NCI-H2107 treated with DMSO at 0.1 percent for 48 hours (cell line): ENCODE data around the gene NCAPG2.
"Not testable (repeated sequence)": the region's sequence is repeated elsewhere in the genome, so short reads cannot be mapped to it uniquely, and the experiment has no call there.

Source experiments
- DNase-seq: peaks from one replicate; lab custom pipeline; 2025; ENCODE audit not compliant: unreplicated experiment; lab: John Stamatoyannopoulos, UW

The NCAPG2 gene

DNA sequence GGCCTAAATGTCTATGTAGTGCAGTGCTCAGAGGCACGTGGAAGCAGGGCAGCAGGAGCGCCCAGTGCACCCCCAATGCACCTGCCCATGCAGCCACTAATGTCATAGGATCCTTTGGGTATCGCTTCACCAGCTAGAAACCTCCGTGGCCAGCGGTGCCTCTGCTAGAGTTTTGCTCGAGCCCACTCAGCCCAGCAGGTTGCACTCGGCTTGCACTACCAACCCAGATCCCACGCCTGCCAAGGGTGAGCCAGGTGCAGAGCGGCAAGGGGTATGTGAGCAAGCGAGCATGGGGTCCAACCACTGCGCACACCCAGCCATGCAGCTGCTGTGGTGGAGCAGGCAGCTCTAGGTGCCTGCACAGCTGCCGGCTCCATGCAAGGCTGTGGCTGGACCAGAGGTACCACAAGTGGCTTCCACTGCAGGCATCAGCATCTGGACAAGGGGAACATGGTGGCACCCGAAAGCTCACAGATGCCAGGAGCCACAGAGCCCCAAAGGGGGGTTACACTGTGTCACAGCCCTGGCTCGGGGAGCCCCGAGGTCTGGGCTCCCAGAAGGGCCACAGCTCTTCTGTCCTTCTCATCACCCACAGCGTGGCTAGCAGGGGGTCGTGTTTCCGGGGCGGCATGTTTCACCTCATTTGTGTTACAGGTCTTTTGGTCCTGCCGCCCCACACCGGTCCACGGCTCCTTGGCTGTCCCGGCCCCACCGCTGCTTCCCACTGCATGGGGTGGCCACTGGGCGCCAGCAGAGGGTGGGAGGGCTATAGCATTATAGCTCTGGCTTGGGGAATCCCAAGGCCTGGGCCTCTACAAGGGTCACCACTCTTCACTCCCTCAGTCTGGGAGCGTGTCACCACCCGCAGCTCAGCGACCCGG, 2.3 kb upstream of the NCAPG2 start:
- no peak for DNase-seq

DNA sequence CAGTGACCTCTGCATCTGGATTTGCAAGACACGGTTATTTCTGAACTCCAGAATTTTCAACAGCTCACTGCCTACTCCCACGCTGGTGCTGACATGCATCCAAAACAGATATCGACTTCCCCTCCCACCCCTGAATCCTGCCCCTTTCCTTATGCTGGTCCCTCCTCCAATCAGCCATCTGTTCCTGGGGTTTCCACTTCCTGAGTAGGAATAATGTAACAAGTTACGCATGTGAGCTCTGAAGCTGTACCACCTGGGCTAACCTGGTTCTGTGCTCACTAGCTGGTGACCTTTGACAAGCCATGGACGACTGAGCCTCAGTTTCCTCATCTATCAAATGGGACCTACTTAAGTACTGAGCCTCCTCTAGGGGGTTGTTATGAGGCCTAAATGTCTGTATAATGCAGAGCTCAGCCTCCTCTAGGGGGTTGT, 1.7 kb upstream of the NCAPG2 start:
- no peak for DNase-seq

DNA sequence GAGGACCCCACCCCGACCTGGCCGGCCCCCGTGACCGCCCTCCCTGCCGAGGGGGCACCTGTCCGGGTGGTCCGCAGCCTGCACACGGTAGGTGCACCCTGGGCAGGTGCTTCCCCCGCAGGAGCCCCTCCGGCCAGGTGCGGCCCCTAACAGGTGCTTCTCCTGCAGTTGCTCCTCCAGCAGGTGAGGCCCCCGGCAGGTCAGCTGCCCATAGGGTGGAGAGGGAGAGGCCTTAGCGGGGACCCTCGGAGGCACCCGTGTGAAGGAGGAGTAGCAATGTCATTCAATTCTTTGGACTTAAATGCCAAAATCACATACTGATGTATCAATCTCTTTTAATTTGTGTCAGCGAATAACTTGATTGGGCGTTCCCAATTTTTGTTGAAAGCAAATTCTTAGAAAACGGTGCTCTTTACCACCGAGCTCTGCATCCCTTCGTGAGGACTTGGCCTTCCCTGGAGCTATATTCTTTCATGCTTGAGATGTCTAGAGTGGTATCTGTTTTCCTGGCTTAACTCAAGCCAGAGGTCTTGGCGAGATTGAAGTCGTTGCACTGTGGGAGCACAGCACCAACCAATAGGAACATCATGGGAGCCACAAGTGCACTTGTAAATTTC, 738 bp upstream of the NCAPG2 start:
- DNase-seq, result peak; percentile 49

DNA sequence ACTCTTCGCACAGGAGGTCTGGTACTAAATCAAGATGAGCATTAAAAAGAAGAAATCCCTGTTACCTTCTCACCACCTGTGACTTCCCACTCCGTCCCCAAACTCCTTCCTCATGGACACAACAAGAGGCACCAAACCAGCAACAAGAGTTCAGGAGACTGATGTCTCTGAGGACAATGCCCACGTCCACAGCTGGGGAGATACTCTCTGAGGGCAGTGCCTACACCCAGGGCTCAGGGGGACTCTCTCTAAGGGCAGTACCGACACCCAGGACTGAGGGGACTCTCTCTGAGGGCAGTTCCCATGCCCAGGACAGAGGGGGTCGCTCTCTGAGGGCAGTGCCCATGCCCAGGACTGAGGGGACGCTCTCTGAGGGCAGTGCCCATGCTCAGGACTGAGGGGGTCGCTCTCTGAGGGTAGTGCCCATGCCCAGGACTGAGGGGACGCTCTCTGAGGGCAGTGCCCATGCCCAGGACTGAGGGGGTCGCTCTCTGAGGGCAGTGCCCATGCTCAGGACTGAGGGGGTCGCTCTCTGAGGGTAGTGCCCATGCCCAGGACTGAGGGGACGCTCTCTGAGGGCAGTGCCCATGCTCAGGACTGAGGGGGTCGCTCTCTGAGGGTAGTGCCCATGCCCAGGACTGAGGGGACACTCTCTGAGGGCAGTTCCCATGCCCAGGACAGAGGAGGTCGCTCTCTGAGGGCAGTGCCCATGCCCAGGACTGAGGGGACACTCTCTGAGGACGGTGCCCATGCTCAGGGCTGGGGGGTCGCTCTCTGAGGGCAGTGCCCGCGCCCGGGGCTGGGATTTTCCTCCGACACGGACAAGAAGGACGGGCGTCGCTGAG, 703 bp downstream of the NCAPG2 start:
- DNase-seq, result not testable (repeated sequence)

DNA sequence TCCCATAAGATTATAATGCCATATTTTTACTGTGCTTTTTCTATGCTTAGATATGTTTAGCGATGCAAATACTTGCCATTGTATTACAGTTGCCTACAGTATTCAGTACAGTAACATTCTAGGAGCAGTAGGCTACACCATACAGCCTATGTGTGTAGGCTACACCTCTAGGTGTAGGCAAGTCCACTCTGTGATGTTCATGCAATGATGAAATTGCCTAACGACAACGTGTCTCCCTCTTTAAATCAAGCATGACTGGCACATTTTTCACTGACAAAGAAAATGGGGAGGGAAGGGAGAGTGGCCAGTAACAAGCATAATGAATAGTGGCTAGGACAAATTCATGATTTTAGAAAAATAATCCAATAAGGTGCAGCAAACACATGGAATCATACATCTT, 1.7 kb downstream of the NCAPG2 start:
- DNase-seq, result no peak

DNA sequence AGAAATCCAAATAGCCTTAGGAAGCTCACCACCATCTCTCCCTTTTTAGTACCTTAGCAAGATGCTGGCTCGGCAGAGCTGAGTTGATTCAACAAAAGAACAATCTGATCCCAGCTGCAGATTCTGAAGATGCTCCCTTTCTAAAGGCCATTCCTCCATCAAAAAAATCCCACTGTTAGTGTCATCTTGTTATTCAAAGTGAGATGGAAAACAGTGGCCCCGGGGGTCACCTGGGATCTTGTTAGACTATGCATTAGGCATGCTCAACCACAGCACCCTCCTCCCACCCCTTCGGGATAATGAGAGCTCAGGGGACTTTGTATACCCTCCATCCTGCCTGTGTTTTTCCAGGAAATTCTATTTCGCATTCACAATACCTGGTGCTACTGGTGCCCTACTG, 2.4 kb downstream of the NCAPG2 start:
- no peak for DNase-seq

DNA sequence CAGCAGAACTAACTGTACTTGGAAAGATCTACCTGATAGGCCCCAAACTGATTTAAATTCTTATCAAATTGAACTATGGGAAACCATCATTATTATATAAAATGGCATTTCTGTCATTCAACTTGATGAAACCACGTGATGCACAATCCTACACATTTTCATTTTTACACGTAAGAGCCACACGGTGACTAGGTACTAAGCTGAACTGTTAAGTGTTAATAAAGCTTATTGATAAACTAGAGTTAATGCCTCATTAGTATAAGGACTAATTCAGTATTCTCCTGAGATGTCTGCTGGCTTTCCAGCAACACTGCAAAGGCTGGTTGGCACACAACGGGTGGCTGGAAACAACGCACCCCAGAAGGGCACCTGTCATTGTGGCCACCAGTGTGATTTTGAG, 4.6 kb downstream of the NCAPG2 start:
- no peak for DNase-seq

DNA sequence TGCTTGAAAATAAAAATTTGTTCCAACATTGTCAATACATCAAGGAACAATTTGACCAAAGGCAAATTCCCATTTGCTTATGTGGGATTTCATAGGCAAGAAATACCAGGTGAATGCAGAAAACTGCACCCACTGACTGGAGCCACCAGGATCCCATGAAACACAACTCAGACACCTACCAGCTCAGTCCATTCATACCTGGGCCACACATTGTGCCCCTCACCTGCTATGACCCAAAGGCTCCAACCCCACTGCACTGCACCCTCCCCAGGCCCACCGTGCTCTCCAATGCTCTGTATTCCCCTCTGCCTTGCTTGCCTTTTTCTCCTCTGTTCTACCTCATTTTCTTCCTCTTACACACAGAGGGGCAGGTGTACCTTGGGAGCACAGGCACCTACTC, 5.3 kb downstream of the NCAPG2 start:
- no peak for DNase-seq

DNA sequence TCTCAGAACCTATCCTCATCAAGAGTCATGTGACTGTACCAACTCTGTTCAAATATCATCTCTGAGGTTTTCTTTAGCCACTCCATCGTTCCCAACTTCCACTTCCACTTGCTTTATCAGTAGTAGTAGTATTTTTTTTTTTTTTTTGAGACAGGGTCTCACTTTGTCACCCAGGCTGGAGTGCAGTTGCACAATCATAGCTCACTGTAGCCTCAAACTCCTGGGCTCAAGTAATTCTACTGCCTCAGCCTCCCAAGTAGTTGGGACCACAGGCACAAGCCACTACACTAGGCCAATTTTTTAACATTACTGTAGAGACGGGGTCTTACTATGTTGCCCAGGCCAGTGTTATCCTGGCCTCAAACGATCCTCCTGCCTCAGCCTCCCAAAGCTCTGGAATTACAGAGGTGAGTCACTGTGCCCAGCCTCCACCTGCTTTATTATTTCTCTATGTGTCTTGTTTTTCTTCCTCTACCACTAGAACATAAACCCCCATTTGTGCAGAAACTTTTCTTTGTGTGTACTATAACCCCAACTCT, 5.9 kb downstream of the NCAPG2 start:
- DNase-seq, result no peak

DNA sequence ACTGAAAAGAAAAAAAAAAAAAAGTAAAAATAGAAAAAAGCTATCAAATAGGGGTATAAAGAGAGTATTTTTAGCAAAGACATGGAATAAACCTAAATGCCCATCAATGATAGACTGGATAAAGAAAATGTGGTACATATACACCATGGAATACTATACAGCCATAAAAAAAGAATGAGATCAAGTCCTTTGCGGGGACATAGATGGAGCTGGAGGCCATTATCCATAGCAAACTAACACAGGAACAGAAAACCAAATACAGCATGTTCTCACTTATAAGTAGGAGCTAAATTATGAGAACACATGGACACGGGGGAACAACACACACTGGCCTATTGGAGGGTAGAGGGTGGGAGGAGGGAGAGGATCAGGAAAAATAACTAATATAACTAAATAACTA, 7.0 kb downstream of the NCAPG2 start:
- DNase-seq, result not testable (repeated sequence)

DNA sequence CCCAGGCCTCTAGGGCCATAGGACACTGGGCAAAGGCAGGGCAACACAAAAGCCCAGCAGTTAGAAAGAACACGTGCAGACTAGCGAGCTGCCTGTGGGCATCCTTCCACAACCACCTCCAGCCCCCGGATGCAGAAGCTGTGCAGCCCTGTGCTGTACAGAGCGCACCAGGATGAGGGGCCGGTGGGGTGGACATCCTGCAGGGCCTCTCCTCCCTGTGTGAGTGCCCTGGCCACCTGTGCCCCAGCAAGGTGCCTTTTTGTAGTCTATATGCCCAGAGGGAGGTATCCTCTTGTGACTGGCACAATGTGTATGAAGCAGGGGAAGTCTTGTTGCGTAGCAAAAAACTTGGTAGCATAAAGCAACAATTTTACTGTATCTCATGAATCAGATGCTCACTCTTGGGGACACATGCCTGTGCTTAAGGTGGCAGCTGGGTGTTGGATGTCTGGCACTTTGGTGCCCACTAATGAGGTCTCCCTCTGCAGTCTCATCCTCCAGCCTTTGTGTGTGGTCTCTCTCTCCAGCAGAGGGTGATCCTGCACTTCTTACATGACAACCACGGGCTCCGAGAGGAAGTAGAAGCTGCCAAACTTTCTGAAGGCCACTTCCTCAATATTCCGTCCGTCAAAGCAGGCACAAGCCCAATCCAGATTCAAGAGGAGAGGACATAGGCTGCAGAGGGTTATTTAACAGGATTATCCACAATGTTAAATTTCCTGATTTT, 8.7 kb downstream of the NCAPG2 start:
- peak; percentile 14 for DNase-seq

DNA sequence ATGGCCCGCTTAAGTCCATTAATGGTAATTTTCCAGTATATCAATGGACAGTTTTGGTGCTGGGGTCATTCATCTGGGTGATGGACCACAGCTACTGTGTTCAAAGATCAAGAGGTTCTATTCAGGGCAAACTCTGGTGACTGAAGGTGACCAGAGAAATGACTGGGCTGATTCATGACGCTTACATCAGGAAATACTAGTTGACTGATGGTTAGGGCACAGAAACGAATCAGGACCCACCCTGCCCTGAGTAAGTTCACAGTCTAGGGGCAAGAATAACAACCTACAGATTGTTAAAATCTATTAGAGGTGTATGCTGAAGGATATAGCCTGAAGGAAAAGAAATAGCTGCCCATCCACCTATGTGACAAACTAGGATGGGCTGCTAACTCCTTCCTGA, 9.5 kb downstream of the NCAPG2 start:
- DNase-seq, result no peak

DNA sequence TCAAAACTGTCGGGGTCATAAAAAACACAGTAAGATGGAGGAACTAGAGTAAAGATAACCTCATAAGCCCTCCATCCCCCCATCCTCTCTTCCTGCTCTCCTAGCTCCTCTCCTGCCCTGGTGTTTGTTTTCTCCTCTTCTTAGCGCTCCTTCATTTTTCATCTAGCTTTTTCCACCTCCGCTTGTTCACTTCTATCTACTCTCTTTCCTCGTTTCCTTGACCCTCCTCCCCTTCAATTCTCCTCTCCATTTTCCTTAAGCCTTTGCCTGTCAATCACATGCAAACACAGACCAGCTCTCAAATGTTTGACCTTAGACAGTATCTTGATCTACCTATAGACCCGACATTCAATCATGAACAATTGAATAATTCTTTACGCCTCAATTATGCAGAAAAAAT, 10.0 kb downstream of the NCAPG2 start:
- DNase-seq, result no peak

DNA sequence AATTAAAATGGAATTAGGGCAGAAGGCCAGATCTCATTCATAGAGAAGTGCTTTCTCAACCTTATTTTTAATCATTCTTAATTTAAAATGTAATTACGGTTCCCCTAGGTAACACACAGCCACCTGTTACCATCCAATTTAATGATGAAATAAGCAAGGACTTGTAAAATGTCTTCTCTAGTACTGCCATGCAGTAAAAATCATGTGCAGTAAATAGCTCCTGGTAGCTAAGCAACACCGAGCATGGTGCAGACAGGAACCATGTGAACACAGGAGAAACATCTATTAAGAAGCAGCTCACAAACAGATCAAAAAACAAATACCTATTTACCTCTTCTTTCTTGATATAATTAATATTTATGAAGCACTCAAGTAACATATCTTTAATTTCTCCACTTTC, 15.1 kb downstream of the NCAPG2 start:
- no peak for DNase-seq

DNA sequence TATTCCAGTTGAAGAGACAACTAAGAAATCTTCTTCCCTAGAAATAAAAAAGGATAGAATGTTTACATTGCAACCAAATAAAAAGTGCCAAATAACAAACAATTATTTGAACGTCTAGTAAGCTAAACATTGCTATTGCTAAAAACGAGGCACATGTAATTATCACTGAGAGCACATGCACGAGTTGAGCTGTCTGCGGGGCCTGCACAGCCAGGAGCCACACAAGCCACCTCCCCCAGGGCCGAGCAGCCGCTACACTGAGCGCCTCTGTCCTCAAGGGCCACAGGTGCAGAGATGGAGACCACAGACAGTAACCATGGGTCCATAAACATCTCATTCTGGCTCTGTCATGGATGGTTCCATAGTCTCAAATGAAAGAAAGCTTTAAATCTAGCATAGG, 17.2 kb downstream of the NCAPG2 start:
- no peak for DNase-seq

DNA sequence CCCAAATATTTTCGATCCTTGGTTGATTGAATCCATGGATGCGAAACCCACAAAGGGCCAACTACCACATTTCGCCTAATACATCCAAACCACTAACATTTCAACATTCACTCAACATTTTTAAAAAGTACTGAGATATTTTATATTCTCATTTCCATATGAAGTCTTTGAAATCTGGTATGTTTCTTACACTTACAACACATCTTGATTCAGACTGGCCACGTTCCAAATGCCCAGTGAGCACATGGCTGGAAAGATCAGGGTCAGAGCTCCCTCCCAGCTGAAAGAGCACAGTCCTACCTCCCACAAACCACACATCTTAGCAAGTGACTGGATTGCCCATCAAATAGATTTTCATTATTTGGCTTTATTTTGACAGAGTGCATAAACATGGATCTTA, 18.9 kb downstream of the NCAPG2 start:
- no peak for DNase-seq

DNA sequence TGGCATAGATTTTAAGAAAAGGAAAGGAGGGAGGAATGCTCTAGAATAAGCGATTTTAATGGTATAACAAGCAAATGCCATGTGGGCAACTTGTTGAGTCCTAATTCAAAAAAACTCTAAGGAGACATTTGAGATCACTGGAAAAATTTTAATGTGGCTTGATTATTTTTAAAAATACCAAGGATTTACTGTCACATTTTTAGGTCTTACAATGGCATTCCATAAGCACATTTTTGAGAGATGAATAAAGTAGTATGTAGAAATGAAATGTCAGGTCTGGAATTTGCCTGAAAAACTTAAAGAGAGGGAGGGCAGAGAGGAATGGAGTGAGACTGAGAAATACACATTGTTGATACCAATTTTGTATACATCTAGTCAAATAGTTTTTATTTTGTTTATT, 20.3 kb downstream of the NCAPG2 start:
- no peak for DNase-seq

DNA sequence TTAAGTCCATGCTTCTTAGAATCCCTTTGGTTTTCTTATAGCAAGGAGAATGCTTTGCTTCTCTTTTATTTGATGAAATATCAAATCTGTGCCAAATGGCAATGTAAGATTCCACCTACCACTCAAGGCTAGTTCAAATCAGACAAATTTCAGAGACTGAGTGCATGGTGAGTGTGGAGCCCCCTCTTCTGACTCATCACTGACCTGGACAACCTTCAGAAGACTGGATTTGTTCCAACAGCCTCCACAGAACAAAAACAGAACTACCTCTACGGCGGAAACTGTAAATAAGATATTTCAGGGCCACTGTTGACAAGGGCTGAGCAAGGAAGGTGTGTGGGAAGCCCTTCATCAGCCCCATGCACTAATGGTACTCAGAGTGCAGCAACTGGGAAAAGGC, 21.1 kb downstream of the NCAPG2 start:
- DNase-seq, result no peak

DNA sequence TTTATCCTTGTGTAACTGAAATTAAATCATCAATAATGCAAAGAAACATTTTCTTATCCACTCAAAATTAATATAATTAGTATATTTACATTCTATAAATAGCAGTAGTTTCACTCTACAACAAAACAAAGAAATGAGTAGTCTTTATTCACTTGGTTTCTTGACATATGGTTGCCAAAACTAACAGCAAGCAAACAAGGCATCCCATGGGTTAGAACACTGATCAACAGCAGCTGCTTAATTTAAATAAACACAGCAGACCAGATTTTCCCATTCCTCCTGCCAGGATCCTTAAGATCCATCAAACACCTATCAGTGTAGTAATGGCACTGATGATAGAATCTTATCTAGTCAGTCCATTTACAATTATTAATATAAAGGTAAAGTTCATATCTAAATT, 22.1 kb downstream of the NCAPG2 start:
- no peak for DNase-seq

DNA sequence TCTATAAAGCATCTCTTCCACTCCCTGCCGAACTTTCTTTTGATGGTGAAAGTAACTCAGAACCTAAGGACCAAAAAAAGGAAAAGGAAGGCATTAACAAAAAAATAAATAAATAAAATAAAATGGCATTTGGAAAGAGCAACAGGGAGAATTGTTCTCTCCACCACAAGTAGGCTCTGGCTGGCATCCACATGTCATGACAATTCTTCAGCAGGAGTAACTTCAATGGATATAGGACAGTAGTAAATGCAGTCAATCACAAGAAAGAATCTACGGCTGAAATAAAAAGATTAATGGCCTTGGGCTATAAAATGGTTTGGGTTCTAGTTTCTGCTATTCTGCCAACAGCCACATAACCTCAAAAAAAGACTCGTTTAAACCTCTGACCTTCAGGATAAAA, 23.9 kb downstream of the NCAPG2 start:
- no peak for DNase-seq

DNA sequence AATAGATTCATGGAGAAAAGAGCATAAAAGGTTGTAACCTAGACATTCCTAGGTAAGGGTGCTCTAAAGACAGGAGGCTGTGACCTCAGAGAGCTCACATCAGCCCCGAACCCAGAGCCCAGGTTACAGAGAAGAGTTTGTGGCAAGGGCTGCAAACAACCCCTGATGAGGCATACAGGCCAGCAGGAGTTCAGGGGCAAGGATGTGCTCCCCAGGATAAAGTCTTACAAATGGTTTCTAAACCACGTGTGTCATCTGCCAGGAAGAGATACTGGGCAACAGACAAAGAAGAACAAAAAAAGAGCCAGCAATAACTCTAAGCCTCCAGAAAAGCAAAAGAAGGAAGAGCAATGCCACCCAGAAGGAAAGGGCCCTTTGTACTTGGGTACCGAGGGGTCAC, 27.7 kb downstream of the NCAPG2 start:
- no peak for DNase-seq
